ENCODE measurements around the gene AP1S1.

DNA sequence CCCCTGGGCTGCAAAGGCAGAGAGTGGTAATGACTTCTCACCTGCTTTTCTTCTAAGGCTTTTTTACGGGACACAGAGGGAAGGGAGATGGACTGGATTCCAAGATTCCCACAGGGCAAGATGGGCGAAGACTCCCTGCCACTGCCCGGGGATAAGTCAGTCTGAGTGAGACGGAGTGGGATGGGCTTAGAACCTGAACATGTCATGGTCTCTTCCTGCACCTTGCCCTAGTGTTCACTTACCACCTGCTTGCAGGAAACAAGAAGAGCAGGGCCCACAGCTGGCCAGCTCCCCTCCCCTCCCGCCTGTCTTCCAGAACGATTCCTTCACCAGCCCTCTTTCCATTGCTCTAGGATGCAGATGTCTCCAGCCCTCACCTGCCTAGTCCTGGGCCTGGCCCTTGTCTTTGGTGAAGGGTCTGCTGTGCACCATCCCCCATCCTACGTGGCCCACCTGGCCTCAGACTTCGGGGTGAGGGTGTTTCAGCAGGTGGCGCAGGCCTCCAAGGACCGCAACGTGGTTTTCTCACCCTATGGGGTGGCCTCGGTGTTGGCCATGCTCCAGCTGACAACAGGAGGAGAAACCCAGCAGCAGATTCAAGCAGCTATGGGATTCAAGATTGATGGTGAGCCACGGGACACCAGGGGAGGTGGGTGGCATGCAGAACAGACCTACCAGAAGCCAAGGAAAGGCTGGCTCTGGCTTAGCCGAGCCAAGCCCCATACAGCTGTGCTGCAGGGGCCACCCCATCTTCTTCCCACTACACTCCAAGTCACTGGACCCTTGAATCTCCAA is 26.0 kb upstream of the AP1S1 start:
- TF ChIP-seq POLR2A (IDR thresholded peaks at IDR 0.05; ENCODE audit: low read length) (no peak), MAFK (IDR thresholded peaks at IDR 0.05; ENCODE audit: partially characterized antibody) (no peak)
- TF ChIP-seq, protein P1, sequence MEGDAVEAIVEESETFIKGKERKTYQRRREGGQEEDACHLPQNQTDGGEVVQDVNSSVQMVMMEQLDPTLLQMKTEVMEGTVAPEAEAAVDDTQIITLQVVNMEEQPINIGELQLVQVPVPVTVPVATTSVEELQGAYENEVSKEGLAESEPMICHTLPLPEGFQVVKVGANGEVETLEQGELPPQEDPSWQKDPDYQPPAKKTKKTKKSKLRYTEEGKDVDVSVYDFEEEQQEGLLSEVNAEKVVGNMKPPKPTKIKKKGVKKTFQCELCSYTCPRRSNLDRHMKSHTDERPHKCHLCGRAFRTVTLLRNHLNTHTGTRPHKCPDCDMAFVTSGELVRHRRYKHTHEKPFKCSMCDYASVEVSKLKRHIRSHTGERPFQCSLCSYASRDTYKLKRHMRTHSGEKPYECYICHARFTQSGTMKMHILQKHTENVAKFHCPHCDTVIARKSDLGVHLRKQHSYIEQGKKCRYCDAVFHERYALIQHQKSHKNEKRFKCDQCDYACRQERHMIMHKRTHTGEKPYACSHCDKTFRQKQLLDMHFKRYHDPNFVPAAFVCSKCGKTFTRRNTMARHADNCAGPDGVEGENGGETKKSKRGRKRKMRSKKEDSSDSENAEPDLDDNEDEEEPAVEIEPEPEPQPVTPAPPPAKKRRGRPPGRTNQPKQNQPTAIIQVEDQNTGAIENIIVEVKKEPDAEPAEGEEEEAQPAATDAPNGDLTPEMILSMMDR (IDR thresholded peaks at IDR 0.05), result no peak

All from A549 (cell line).